Measurements from ENCODE around the gene AFG1L.
"Not testable (repeated sequence)": the region's sequence is repeated elsewhere in the genome, so short reads cannot be mapped to it uniquely, and the experiment has no call there.

Gene AFG1L

GRCh38 chr6:108355120-108355519 is 60.3 kb downstream of the AFG1L start:
- DNase-seq = no peak

- DNase-seq = no peak
Observed at GRCh38 chr6:108355890-108356289, 61.0 kb downstream of the AFG1L start.

- peak; percentile 57 to 68 for DNase-seq
Observed at GRCh38 chr6:108359901-108360882, 65.3 kb downstream of the AFG1L start.

- no peak for DNase-seq
Observed at GRCh38 chr6:108360919-108361311, 66.1 kb downstream of the AFG1L start.

- DNase-seq = peak; percentile 91 to 93
Observed at GRCh38 chr6:108361312-108361932, 66.6 kb downstream of the AFG1L start.

- DNase-seq = no peak
Observed at GRCh38 chr6:108362455-108362854, 67.6 kb downstream of the AFG1L start.

- DNase-seq = no peak
Observed at GRCh38 chr6:108363113-108363512, 68.3 kb downstream of the AFG1L start.

- no peak for DNase-seq
Observed at GRCh38 chr6:108363889-108364313, 69.0 kb downstream of the AFG1L start.

- no peak for DNase-seq
Observed at GRCh38 chr6:108364470-108364869, 69.6 kb downstream of the AFG1L start.

GRCh38 chr6:108365478-108365877 is 70.6 kb downstream of the AFG1L start:
- DNase-seq = no peak

GRCh38 chr6:108366236-108366635 is 71.4 kb downstream of the AFG1L start:
- DNase-seq = no peak

GRCh38 chr6:108368431-108369030 is 73.7 kb downstream of the AFG1L start:
- no peak for DNase-seq

GRCh38 chr6:108380876-108381275 is 86.0 kb downstream of the AFG1L start:
- no peak for DNase-seq

GRCh38 chr6:108383981-108384380 is 89.1 kb downstream of the AFG1L start:
- no peak for DNase-seq

GRCh38 chr6:108389190-108389589 is 94.3 kb downstream of the AFG1L start:
- DNase-seq = not testable (repeated sequence)

- no peak for DNase-seq
Observed at GRCh38 chr6:108395297-108395696, 100.4 kb downstream of the AFG1L start.

- no peak for DNase-seq
Observed at GRCh38 chr6:108403236-108403635, 108.4 kb downstream of the AFG1L start.

GRCh38 chr6:108406943-108407342 is 112.1 kb downstream of the AFG1L start:
- no peak for DNase-seq

GRCh38 chr6:108407904-108408827 is 113.3 kb downstream of the AFG1L start:
- no peak for DNase-seq

GRCh38 chr6:108408861-108409260 is 114.0 kb downstream of the AFG1L start:
- no peak for DNase-seq

- DNase-seq = not testable (repeated sequence)
Observed at GRCh38 chr6:108416047-108416833, 121.4 kb downstream of the AFG1L start.

GRCh38 chr6:108417027-108417426 is 122.2 kb downstream of the AFG1L start:
- DNase-seq = no peak

All from Kasumi-1 (cell line).